CD4-positive, alpha-beta T cell treated with Interferon gamma for 1 hour (primary cell): Measurements from ENCODE around the gene FGL2.
"Not testable (repeated sequence)": the region's sequence is repeated elsewhere in the genome, so short reads cannot be mapped to it uniquely, and the experiment has no call there.

Source experiments
- DNase-seq: peaks from one replicate; pipeline ENCODE4 v3.0.0-alpha.2; 2020

FGL2 gene

GRCh38 chr7:77216181-77216845 lies 16.7 kb upstream of the FGL2 start:
- no peak for DNase-seq

DNA sequence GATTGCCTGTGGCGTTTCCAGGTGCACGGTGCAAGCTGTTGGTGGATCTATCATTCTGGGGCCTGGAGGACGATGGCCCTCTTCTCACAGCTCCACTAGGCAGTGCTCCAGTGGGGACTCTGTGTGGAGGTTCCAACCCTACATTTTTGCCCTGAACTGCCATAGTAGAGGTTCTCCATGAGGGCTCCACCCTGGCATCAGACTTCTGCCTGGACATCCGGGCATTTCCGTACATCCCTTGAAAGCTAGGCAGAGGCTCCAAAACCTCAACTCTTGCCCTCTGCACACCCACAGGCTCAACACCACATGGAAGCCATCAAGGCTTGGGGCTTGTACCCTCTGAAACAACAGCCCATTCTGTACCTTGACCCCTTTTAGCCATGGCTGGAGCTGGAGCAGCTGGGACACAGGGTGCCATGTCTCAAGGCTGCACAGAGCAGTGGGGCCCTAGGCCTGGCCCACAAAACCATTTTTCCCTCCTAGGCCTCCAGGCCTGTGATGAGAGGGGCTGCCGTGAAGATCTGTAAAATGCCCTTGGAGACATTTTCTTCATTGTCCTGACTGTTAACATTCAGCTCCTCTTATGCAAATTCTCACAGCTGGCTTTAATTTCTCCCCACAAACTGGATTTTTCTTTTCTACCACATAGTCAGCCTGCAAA lies 10.0 kb upstream of the FGL2 start:
- DNase-seq: no peak

DNA sequence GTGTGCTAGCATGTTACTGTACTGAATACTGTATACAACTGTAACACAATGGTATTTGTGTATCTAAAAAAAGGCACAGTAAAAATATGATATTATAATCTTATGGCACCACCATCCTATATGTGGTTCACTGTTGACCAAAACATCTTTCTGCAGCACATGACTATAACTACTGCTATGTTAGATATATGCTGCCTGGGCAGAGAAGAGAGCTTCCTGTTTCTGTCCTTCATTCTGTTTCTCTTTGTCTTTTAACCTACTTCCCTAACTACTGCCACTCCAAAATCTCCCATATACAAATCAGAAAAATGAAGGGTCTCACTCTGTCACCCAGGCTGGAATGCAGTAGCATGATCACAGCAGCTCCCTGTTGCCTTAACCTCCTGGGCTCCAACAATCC lies 8.8 kb upstream of the FGL2 start:
- DNase-seq: no peak

DNA sequence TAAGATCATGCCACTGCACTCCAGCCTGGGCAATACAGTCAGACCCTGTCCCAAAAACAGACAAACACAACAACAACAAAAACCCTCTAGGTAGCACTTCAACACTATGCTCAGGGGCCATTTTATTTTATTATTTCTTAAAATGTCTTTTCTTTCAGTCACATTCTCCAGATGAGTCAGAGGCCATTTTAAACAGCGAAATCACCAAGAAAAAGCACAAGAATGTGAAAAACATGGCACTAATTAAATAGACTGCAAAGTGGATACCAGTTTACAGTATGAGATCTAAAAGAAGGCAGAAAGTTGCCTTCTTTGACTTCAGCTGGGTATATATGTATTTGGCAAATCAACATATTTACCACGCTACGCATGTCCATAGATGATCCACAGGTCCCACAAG lies 6.1 kb upstream of the FGL2 start:
- no peak for DNase-seq

DNA sequence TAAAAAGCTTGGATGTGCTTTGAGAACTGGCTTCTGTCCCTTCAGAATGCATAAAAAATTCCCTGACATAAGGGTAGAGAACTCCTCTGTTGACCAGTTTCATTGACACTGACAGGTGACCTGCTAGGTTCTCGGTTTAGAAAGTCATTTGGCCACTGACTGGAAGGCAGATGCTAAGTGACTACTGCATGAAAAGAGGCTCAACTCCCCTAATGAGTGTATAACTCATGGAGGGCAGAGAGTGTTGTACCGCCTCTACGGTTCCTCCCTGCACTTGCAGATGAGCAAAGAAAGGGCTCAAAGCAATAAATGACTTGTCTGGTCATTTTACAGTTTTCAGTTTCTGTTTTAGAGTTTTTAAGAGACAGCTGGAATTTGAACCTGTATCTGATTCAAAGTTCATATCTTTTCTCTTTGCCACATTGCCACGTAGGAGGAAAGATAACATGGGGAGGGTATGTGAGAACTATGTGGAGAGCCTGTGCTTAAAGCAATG lies 2.9 kb upstream of the FGL2 start:
- DNase-seq: no peak

- DNase-seq: no peak
Measured at GRCh38 chr7:77200542-77200941, 923 bp upstream of the FGL2 start.

DNA sequence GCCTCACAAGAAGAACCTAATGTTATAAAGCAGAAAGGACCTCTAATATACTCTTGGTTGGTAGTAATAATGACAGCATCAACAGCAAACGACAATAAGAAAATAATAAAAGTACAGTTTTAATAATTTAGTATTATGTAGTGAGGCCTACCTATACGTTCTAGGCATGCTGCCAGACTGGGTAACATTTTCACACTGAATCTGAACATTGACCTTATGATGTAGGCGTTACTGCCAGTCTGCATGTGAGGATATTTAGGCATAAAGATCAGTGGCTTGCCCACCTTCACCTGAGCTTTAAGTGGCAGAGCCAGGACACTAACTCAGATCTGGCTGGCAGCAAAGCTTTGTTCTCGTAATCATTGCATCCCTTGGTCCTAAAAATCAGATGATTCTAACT lies 2.5 kb downstream of the FGL2 start:
- DNase-seq: no peak

DNA sequence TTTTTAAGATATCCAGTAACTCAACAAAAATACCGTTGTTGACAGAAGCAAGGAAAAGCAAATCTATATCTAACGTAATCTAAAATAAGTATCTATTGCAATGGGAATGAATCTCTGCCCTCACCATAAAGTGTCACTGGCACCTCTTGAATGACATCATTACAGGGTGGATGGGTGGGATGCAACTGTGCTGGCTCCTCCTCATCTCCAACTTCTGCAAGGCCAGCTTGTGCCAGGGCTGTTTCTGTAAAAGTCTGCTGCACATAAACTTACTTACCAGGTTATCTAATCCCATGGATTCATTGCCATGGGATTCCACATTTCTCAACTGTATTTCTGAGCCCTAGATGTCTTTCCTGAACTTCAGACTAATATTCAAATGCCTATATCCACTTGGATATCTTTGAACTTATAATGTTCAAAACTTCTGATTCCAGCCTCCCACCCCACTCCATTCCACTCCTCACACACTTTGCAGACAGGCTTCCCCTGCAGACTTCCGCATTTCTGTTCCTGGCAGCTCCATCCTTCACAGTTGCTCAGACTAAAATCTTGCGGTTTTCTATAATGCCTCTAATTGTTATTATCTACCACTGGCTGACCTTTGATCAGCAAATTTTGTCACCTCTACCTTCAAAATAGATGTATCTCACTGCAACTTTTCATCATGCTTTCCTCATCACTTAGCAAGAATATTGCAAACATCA lies 10.7 kb downstream of the FGL2 start:
- DNase-seq: no peak

GRCh38 chr7:77185866-77186265 lies 13.8 kb downstream of the FGL2 start:
- DNase-seq: no peak

GRCh38 chr7:77184990-77185389 lies 14.6 kb downstream of the FGL2 start:
- DNase-seq: no peak

- no peak for DNase-seq
Measured at GRCh38 chr7:77184463-77184862, 15.2 kb downstream of the FGL2 start.

- no peak for DNase-seq
Measured at GRCh38 chr7:77182261-77182660, 17.4 kb downstream of the FGL2 start.

DNA sequence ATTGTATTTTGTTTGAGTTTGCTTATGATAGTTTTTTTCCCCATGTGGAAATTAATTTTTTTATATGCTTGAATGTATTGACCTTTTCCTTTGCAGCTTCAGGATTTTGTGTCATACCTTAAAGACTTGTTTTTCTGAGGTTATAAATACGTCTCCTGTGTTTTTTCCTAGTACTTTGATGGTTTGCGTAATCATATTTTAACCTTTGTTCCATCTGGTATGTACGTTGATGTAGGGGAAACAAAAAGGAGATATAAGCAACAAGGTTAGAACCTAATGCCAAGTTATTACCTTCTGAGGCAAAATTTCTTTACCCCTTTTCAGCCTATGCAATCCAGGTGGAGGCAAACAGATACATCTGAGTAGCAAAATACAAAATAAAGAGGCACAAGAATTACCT lies 17.9 kb downstream of the FGL2 start:
- DNase-seq: no peak

- DNase-seq: no peak
Measured at GRCh38 chr7:77181015-77181595, 18.5 kb downstream of the FGL2 start.

- DNase-seq: not testable (repeated sequence)
Measured at GRCh38 chr7:77178024-77178423, 21.6 kb downstream of the FGL2 start.

DNA sequence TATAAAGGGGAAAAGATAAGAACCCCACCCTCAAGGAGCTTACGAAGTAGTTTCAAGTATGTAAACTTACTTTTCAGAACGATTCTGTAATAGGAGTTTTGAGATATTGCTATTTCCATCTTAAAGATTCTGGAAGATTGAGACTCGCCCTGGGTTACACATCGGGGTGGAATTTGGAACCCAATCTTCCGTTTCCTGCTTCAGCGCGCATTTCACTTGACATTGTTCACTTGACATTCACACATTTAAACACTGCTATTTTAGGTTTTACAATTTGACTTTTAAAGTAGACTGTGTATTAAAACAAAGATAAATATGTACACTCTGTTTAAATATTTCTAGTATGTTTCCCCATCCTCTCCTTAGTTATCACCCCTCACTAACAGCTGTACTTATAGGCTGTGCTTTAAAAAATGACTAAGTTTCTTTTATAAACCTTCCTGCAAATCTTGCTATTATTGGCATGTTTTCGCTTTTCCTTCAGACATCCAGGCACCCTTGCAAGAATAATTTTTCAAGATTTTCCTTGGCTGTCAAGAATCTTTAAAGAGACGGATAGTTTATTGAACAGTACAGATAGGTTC lies 22.2 kb downstream of the FGL2 start:
- DNase-seq: not testable (repeated sequence)

DNA sequence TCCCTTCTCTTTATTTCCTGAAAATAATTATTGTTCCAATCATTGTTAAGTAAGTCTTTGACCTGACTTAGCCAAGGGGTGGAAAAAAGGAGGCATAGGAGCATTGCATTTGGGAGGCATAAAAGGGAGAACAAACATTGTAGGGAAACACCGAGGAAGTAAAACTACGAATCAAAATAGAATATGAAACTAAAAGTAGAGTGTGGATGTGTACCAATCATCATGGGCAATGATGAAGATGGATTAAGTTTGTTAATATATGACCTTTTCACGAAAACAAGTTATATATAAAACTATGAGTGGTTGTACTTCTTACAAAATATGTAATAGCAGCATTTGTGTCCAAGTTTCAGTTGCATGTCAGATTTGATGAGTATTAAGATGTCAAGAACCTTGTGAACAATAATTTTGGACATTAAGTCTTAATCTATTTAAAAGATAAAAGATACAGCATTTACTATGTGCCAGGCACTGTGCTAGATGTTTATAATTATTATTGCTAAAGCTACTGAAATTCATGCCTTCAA lies 24.3 kb downstream of the FGL2 start:
- DNase-seq: not testable (repeated sequence)

GRCh38 chr7:77174418-77174817 lies 25.2 kb downstream of the FGL2 start:
- not testable (repeated sequence) for DNase-seq

DNA sequence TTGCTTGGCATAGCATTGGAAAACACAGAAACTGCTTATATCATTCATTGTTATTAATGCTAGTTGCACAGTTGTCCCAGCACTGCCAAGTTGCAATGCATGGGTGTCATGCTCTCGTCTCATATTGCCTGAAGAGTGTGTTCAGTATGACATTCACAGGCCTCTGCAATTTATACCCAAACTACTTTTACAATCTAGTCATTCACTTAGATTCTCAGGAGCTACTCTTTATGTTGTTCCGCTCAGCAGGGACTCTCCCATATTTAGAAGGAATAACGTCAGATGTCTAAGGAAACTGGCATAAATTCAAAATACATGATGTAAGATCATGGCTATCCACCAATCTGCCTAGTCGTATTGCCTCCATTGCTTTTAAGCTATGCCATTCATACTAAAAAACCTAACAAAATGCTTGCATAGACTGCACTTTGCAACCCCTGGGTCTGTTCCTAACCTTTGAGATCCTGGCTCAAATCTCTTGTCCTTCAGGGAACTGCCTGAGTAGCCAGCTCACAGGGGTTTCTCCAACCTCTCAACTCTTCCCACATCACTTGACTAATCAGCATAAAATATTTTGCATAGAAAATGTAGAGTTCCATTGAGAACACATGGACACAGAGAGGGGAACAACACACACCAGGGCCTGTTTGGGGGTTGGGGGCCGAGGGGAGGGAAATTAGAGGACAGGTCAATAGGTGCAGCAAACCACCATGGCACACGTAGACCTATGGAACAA lies 27.0 kb downstream of the FGL2 start:
- DNase-seq: not testable (repeated sequence)

DNA sequence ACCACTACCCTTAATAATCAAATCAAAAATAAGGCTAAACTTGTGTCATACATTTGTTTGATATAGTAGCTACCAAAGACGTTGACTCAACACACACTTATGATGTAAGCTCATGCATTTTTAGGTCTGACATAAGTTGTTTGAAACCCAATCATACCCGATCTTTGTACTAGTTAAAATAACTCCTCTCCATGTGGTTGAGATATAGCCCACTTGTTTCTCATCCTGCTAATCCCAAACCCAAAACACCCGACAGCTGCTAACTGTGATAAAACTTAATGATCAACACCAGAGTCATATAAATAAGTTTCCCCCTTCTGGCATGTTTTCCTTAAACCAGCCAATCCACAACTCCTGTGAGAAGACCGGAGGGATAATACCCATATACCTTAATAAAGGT lies 28.5 kb downstream of the FGL2 start:
- DNase-seq: not testable (repeated sequence)

- DNase-seq: peak; percentile 3
Measured at GRCh38 chr7:77157446-77157845, 42.2 kb downstream of the FGL2 start.

DNA sequence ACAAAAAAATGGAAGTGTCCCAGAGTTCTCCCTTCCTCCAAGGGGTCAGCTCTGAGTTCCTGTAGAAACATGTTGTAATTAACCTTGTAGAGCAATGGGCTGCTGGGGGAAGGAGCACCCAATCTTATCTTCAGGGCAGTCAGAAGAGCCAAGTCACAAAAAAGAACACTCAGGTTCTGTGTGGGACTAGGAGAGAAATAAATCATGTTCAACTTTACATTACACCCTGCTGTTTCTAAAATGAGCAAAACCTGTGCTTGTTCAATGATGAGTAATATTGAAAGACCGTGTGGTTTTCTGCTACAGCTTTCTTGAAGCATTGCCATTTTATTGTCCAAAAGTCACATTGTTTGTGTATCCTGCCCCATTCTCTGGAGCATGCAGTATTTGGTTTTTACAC lies 42.6 kb downstream of the FGL2 start:
- not testable (repeated sequence) for DNase-seq
